Activated naive CD8-positive, alpha-beta T cell treated with anti-CD3 and anti-CD28 coated beads, Interleukin-2, amount 10 ng/mL, durations not matched to agents 7 days and 5 days (primary cell): ENCODE data around the gene NEUROD2. TPM values are rescaled to one million over a fixed set of nuclear protein-coding genes. Genes with fewer than 3 reads are reported as not detected.

Experiments used
- ATAC-seq: fragments of 150-1000 bp; cut with Tn5 transposase; one replicate; pipeline ENCODE4 v1.10.0; 2021; ENCODE audit warnings: low read depth, moderate library complexity
- POLR2A ChIA-PET: fragments of 350-600 bp; sonication (Branson Sonifier 250); formaldehyde crosslinking; loops from one replicate; lab custom pipeline; 2021; ENCODE audit warnings: antibody characterized with exemption; lab: Charles Lee
- DNase-seq: peaks from one replicate; pipeline ENCODE4 v3.0.0; 2021
- H3K27ac Mint-ChIP-seq: one replicate; pipeline ENCODE4 v1.8.0; 2022; ENCODE audit warnings: mild to moderate bottlenecking, mixed read lengths
- H3K27me3 Mint-ChIP-seq: one replicate; pipeline ENCODE4 v1.8.0; 2022; ENCODE audit warnings: mild to moderate bottlenecking, moderate library complexity, mixed read lengths
- H3K36me3 Mint-ChIP-seq: one replicate; pipeline ENCODE4 v1.8.0; 2021; ENCODE audit warnings: mild to moderate bottlenecking, mixed read lengths
- H3K4me1 Mint-ChIP-seq: one replicate; pipeline ENCODE4 v1.8.0; 2021; ENCODE audit warnings: mixed read lengths
- H3K4me3 Mint-ChIP-seq: one replicate; pipeline ENCODE4 v1.8.0; 2022; ENCODE audit warnings: mild to moderate bottlenecking, moderate library complexity, mixed read lengths
- H3K9me3 Mint-ChIP-seq: one replicate; pipeline ENCODE4 v1.8.0; 2021; ENCODE audit warnings: mixed read lengths
- total RNA-seq, 2 experiments: library from RNA; stranded (reverse); gene quantifications; one replicate each; pipeline ENCODE4 v1.2.3, GENCODE V29; 2021

NEUROD2 gene
- total RNA-seq, 2 experiments from 2014 or later, result not detected

DNA sequence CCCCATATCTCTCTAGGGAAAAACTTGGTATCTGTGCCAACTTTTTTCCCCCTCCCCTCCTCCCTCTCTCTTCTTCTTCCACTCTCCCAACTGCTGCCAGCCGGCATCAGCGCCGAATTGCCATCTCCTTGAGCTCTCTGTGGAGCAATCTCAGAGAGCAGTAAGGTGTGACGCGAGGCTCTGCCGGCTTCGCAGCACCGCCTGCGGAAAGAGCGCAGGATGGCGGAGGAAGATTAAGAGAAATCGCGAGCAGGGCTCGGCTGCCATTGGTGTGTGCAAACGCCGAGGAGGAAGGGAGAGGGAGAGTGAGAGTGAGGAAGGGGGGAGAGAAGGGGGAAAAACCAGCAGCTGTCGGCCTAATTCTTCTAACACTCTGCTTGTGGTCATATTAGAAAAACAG is 44.2 kb downstream of the NEUROD2 start:
- H3K4me1 Mint-ChIP-seq, result no peaks in the 10 kb centered on the region
- POLR2A ChIA-PET, result interaction anchor here (0.7 kb wide), 1 partner anchor 90 kb away, joined by 11 read pairs; no protein-coding TSS in a partner anchor
- peaks cover 21% of the 10 kb centered on the region for H3K36me3 Mint-ChIP-seq
- no peak overlapping the region for H3K4me3 Mint-ChIP-seq
- no peaks in the 10 kb centered on the region for H3K9me3 Mint-ChIP-seq
- DNase-seq, result no peak
- ATAC-seq, result no peak
- H3K27me3 Mint-ChIP-seq, result no peaks in the 10 kb centered on the region
- H3K27ac Mint-ChIP-seq, result no peak overlapping the region

DNA sequence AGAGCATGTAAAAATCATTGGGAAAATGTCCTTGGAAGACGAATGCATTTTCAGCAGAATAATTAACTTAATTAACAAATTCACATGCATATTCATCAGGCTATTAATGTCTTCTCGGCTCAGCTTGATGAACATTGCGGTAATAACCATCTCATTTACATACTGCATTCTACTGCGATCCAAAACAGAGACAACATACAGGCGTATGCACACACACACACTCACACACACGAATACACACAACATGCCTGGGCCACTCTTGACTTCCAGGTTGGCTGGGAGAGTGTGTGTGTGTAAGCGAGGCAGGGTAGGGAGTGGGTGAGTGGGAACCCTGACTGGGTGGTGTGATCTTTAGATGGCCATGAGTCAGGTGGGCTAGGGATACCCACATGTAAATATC is 44.7 kb downstream of the NEUROD2 start:
- Mint-ChIP-seq H3K27ac (no peak overlapping the region), H3K4me1 (no peaks in the 10 kb centered on the region), H3K9me3 (no peaks in the 10 kb centered on the region), H3K36me3 (peaks cover 18% of the 10 kb centered on the region), H3K27me3 (no peaks in the 10 kb centered on the region), H3K4me3 (no peak overlapping the region)
- ATAC-seq (no peak), DNase-seq (no peak)
- POLR2A ChIA-PET, result interaction anchor here (0.7 kb wide), 1 partner anchor 91 kb away, joined by 11 read pairs; no protein-coding TSS in a partner anchor

DNA sequence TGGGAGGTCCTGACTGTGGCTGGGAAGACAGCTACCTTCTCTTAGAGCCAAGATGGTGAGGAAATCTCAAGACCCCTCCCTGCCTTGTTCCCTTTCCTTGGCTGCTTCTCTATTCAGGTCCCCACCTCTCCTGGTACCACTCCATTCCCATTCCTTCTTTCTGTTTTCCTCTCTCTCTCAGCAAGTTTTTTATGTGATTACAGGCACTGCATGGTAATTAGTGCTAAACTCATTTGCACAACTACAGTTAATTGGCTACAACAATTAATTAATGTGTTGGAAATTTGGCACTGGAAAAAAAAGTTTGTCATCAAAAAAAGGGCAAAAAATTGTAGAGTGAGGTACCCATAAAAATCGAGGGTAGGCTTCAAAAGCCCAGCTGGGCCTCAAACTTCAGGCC is 45.3 kb downstream of the NEUROD2 start:
- H3K27ac Mint-ChIP-seq, result no peak overlapping the region
- H3K4me3 Mint-ChIP-seq, result no peak overlapping the region
- no peak for ATAC-seq
- POLR2A ChIA-PET, result interaction anchor here (0.6 kb wide), 1 partner anchor 75 kb away, joined by 6 read pairs; no protein-coding TSS in a partner anchor
- peaks cover 21% of the 10 kb centered on the region for H3K36me3 Mint-ChIP-seq
- H3K9me3 Mint-ChIP-seq, result no peaks in the 10 kb centered on the region
- H3K4me1 Mint-ChIP-seq, result no peaks in the 10 kb centered on the region
- DNase-seq, result no peak
- no peaks in the 10 kb centered on the region for H3K27me3 Mint-ChIP-seq

DNA sequence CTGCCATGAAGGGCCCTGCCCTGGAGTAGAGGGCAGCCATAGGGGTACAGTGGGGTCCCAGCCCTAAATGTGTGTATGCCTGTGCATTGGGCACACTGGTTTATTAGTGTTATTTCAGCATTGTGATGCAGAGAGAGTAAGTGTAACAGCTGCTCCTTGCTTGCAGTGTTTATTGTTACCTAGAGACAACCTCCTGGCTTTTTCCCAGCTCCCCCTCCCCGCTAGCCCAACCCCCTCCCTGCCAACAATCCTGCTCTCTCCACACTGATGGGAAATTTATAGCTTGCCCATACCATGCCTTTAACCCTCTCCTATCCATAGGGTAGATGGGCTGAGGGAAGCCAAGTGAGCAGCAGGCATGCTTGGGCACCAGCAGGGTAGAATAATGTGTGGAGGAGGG is 51.3 kb downstream of the NEUROD2 start:
- H3K27ac Mint-ChIP-seq, result no peak overlapping the region
- no peaks in the 10 kb centered on the region for H3K9me3 Mint-ChIP-seq
- DNase-seq (no peak), ATAC-seq (no peak)
- H3K4me1 Mint-ChIP-seq, result no peaks in the 10 kb centered on the region
- no peak overlapping the region for H3K4me3 Mint-ChIP-seq
- POLR2A ChIA-PET, result no interaction called here
- H3K27me3 Mint-ChIP-seq, result no peaks in the 10 kb centered on the region
- H3K36me3 Mint-ChIP-seq, result peaks cover 10% of the 10 kb centered on the region

DNA sequence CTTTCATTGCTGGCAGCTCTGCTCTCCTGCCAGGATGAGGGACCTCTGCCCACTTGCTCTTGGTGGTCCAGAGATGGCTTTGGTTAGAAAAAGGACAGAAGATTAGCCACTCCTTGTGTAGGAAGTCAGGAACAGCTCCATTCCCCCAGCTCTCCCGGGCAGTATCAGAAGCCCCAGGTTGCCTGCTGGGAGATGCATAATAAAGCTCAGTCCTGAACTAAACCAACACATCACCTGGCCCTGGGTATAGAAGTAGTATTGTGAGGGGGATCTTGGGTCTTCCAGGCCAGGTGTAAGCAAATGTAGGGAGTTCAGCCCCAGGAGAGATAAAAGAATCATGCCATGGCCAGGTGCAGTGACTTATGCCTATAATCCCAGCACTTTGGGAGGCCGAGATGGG is 52.4 kb downstream of the NEUROD2 start:
- Mint-ChIP-seq H3K4me1 (no peaks in the 10 kb centered on the region), H3K27me3 (no peaks in the 10 kb centered on the region), H3K27ac (no peak overlapping the region), H3K4me3 (no peak overlapping the region), H3K36me3 (peaks cover 11% of the 10 kb centered on the region), H3K9me3 (no peaks in the 10 kb centered on the region)
- DNase-seq (no peak), ATAC-seq (no peak)
- POLR2A ChIA-PET, result no interaction called here

Other genes with a start within 250 kb of the NEUROD2 start
- 10 to 100 TPM; 20.0 to 21.0 TPM for gene FBXL20, start 206.3 kb downstream of the NEUROD2 start, total RNA-seq
- gene MED1, start 156.7 kb downstream of the NEUROD2 start, total RNA-seq, result 10 to 100 TPM; 51.8 to 55.0 TPM
- gene CDK12, start 146.4 kb downstream of the NEUROD2 start, total RNA-seq, result 10 to 100 TPM; 86.6 to 87.6 TPM
- not detected for gene PPP1R1B, start 19.0 kb upstream of the NEUROD2 start, total RNA-seq
- gene STARD3, start 29.2 kb upstream of the NEUROD2 start, total RNA-seq, result 10 to 100 TPM; 96.3 to 96.5 TPM
- gene TCAP, start 57.4 kb upstream of the NEUROD2 start, total RNA-seq, result 1 to 10 TPM; 2.7 to 3.2 TPM
- gene PNMT, start 60.5 kb upstream of the NEUROD2 start, total RNA-seq, result not detected
- 10 to 100 TPM; 18.3 to 23.9 TPM for gene PGAP3, start 80.1 kb upstream of the NEUROD2 start, total RNA-seq
- gene ERBB2, start 92.1 kb upstream of the NEUROD2 start, total RNA-seq, result 1 to 10 TPM; 6.4 to 6.6 TPM
- gene MIEN1, start 122.6 kb upstream of the NEUROD2 start, total RNA-seq, result 10 to 100 TPM; 38.1 to 38.6 TPM
- gene GRB7, start 130.0 kb upstream of the NEUROD2 start, total RNA-seq, result under 1 TPM; 0.37 to 0.61 TPM